ENCODE data around the gene NCOA5. TPM values are rescaled to one million over a fixed set of nuclear protein-coding genes. Genes with fewer than 3 reads are reported as not detected.

The NCOA5 gene
- polyA plus RNA-seq, 1 experiment: 27.0 TPM

- ChIA-PET CTCF (interaction anchor here (7.3 kb wide), 1 partner anchor 219 kb away, joined by 49 read pairs; no protein-coding TSS in a partner anchor), POLR2A (no interaction called here)
- DNase-seq (ENCODE audit: low read depth, low spot score): no peak
- Histone ChIP-seq H3K9me3 (ENCODE audit: control insufficient read depth, insufficient read depth, low read length) (no peaks in the 10 kb centered on the region), H3K4me3 (ENCODE audit: low read depth, low read length) (no peak overlapping the region), H3K27me3 (ENCODE audit: control insufficient read depth, insufficient read depth, low read length) (peaks cover 26% of the 10 kb centered on the region), H3K27ac (ENCODE audit: low read depth, low read length) (no peak overlapping the region)
- TF ChIP-seq, protein P1, sequence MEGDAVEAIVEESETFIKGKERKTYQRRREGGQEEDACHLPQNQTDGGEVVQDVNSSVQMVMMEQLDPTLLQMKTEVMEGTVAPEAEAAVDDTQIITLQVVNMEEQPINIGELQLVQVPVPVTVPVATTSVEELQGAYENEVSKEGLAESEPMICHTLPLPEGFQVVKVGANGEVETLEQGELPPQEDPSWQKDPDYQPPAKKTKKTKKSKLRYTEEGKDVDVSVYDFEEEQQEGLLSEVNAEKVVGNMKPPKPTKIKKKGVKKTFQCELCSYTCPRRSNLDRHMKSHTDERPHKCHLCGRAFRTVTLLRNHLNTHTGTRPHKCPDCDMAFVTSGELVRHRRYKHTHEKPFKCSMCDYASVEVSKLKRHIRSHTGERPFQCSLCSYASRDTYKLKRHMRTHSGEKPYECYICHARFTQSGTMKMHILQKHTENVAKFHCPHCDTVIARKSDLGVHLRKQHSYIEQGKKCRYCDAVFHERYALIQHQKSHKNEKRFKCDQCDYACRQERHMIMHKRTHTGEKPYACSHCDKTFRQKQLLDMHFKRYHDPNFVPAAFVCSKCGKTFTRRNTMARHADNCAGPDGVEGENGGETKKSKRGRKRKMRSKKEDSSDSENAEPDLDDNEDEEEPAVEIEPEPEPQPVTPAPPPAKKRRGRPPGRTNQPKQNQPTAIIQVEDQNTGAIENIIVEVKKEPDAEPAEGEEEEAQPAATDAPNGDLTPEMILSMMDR (IDR thresholded peaks at IDR 0.05; ENCODE audit: low read depth, low read length): no peak
These were observed 40.3 kb upstream of the NCOA5 start for GRCh38 chr20:46129955-46130481.

GRCh38 chr20:46128310-46129151 lies 38.8 kb upstream of the NCOA5 start:
- TF ChIP-seq, protein P1 (IDR thresholded peaks at IDR 0.05; ENCODE audit: low read depth, low read length): peak; percentile 50
- ChIA-PET CTCF (interaction anchor here (0.5 to 7.3 kb wide), 8 partner anchors 9 to 310 kb away, joined by 4 to 49 read pairs (median 6); no protein-coding TSS in a partner anchor), POLR2A (no interaction called here)
- peaks cover 24% of the 10 kb centered on the region for H3K27me3 ChIP-seq (ENCODE audit: control insufficient read depth, insufficient read depth, low read length)
- H3K27ac ChIP-seq (ENCODE audit: low read depth, low read length): no peak overlapping the region
- DNase-seq (ENCODE audit: low read depth, low spot score): no peak
- no peak overlapping the region for H3K4me3 ChIP-seq (ENCODE audit: low read depth, low read length)
- H3K9me3 ChIP-seq (ENCODE audit: control insufficient read depth, insufficient read depth, low read length): no peaks in the 10 kb centered on the region

DNA sequence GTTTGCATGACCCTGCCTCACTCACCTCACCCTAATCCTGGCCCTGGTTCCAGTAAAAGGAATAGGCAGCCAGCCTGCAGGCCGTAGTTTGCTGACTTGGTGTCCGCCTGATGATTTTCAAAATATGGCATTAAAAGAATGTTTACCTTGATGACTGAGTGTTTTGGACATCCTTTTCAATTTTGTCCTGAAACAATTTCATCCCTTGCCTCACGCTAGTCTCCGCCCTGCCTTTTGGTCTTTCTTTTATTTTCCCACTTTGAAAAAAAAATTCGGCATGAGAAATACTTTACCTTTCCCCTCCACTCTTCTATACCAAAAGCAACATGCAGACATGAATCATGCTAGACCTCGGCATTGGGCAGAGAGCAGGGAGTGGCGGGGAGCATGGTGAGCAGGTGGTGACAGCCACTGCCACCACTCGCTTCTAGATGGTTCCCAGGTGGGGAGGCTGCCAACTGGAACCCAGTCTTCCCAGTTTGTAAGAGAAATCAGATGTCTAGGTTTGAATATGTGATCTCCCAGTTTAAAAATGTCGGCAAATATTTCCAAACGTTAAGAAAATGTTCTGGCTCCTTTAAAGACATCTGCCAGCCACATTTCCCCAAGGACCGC lies 37.7 kb upstream of the NCOA5 start:
- POLR2A ChIA-PET: no interaction called here
- H3K27ac ChIP-seq (ENCODE audit: low read depth, low read length): no peak overlapping the region
- CTCF ChIA-PET: interaction anchor here (7.3 kb wide), 1 partner anchor 222 kb away, joined by 49 read pairs; no protein-coding TSS in a partner anchor
- TF ChIP-seq, protein P1 (IDR thresholded peaks at IDR 0.05; ENCODE audit: low read depth, low read length): no peak
- peaks cover 22% of the 10 kb centered on the region for H3K27me3 ChIP-seq (ENCODE audit: control insufficient read depth, insufficient read depth, low read length)
- DNase-seq (ENCODE audit: low read depth, low spot score): no peak
- H3K4me3 ChIP-seq (ENCODE audit: low read depth, low read length): no peak overlapping the region
- H3K9me3 ChIP-seq (ENCODE audit: control insufficient read depth, insufficient read depth, low read length): no peaks in the 10 kb centered on the region

GRCh38 chr20:46126440-46127056 lies 36.8 kb upstream of the NCOA5 start:
- no peak overlapping the region for H3K27ac ChIP-seq (ENCODE audit: low read depth, low read length)
- TF ChIP-seq, protein P1 (IDR thresholded peaks at IDR 0.05; ENCODE audit: low read depth, low read length): no peak
- no peak overlapping the region for H3K4me3 ChIP-seq (ENCODE audit: low read depth, low read length)
- POLR2A ChIA-PET: no interaction called here
- DNase-seq (ENCODE audit: low read depth, low spot score): no peak
- peaks cover 22% of the 10 kb centered on the region for H3K27me3 ChIP-seq (ENCODE audit: control insufficient read depth, insufficient read depth, low read length)
- CTCF ChIA-PET: no interaction called here
- H3K9me3 ChIP-seq (ENCODE audit: control insufficient read depth, insufficient read depth, low read length): no peaks in the 10 kb centered on the region
